GM12878 (cell line): ENCODE data around the gene AGPAT2. TPM values are rescaled to one million over a fixed set of nuclear protein-coding genes. Genes with fewer than 3 reads are reported as not detected.

Experiments used
- ATAC-seq: fragments of 200-7000 bp; cut with Tn5 transposase; 3 replicates; pipeline ENCODE4 v1.9.1; 2020; ENCODE audit warnings: mild to moderate bottlenecking, moderate library complexity
- BruUV-seq: library from RNA; stranded (reverse); fragments of 400-500 nt; replicated peaks from 2 replicates; lab custom pipeline; 2021; lab: Mats Ljungman, UMichigan
- CTCF ChIA-PET: fragments of 300-600 bp; sonication (Branson Sonifier 250); formaldehyde crosslinking; extraction: SDS; loops from one replicate; lab custom pipeline; 2021; ENCODE audit warnings: inconsistent platforms; lab: Yijun Ruan, JAX
- POLR2A ChIA-PET: fragments of 350-600 bp; formaldehyde crosslinking; extraction: SDS; loops from one replicate; lab custom pipeline; 2021; ENCODE audit warnings: inconsistent platforms; lab: Charles Lee
- RAD21 ChIA-PET: fragments of 300-600 bp; sonication (Branson Sonifier 250); formaldehyde crosslinking; loops from one replicate; lab custom pipeline; 2023; ENCODE audit warnings: antibody characterized with exemption; ENCODE audit not compliant: unreplicated experiment; lab: Charles Lee
- SMC1A ChIA-PET: fragments of 300-600 bp; sonication (Branson Sonifier 250); formaldehyde crosslinking; loops from one replicate; lab custom pipeline; 2023; ENCODE audit not compliant: unreplicated experiment, uncharacterized antibody; lab: Charles Lee
- DNase-seq: peaks from one replicate; pipeline ENCODE4 v3.0.0-alpha.2; 2011; ENCODE audit warnings: low read depth, low spot score
- FAIRE-seq: peaks from 3 replicates; lab custom pipeline; 2011; peaks lifted over from hg19 to GRCh38; lab: Jason Lieb, UNC
- H2AFZ ChIP-seq: 2 replicates; pipeline ENCODE4 v1.6.0; 2011; ENCODE audit warnings: low read depth, low read length, control low read depth; ENCODE audit not compliant: control insufficient read depth
- H3K27ac ChIP-seq: 2 replicates; pipeline ENCODE4 v1.5.1; 2011; ENCODE audit warnings: control low read depth; ENCODE audit not compliant: control insufficient read depth, insufficient read depth
- H3K27me3 ChIP-seq, 2 experiments: replicated peaks in 1 of 2; 2 replicates each; pipeline versions ENCODE4 v1.6.0 to v1.6.1; 2011; ENCODE audit warnings: low read length in 1 of 2; ENCODE audit not compliant: control insufficient read depth in 2 of 2, insufficient read depth in 2 of 2
- H3K36me3 ChIP-seq, 2 experiments: 2 replicates each; pipeline ENCODE4 v1.5.1; 2011; ENCODE audit warnings: low read length in 1 of 2; ENCODE audit not compliant: control insufficient read depth in 2 of 2, insufficient read depth in 2 of 2
- H3K4me1 ChIP-seq: 2 replicates; pipeline ENCODE4 v1.6.1; 2011; ENCODE audit warnings: mild to moderate bottlenecking, low read length, moderate library complexity, mixed read lengths; ENCODE audit not compliant: control insufficient read depth, insufficient read depth
- H3K4me2 ChIP-seq: 2 replicates; pipeline ENCODE4 v1.6.0; 2011; ENCODE audit warnings: control low read depth; ENCODE audit not compliant: control insufficient read depth, insufficient read depth
- H3K4me3 ChIP-seq: fragments of 200-600 bp; sonication (generic); 2 replicates; pipeline ENCODE4 v1.5.1; 2016
- H3K79me2 ChIP-seq: 2 replicates; pipeline ENCODE4 v1.6.0; 2011; ENCODE audit warnings: low read length; ENCODE audit not compliant: control insufficient read depth, insufficient read depth
- H3K9ac ChIP-seq: 2 replicates; pipeline ENCODE4 v1.8.0; 2011; ENCODE audit warnings: low read length, control low read depth, mixed read lengths; ENCODE audit not compliant: control insufficient read depth, insufficient read depth
- H3K9me3 ChIP-seq: replicated peaks from 3 replicates; pipeline ENCODE4 v1.5.1; 2011; ENCODE audit warnings: mild to moderate bottlenecking, low read length; ENCODE audit not compliant: control insufficient read depth, insufficient read depth
- H4K20me1 ChIP-seq: 2 replicates; pipeline ENCODE4 v1.6.0; 2011; ENCODE audit not compliant: control insufficient read depth, insufficient read depth
- ASH2L ChIP-seq: fragments of 300-600, 200-600 bp; sonication (generic); IDR thresholded peaks from 2 replicates; pipeline ENCODE4 v1.6.1; 2017; ENCODE audit warnings: low read depth, mild to moderate bottlenecking, borderline replicate concordance
- KAT2A ChIP-seq: conservative IDR thresholded peaks from 2 replicates; pipeline ENCODE4 v1.6.1; 2011; ENCODE audit warnings: low read depth, low read length; ENCODE audit not compliant: control insufficient read depth
- MEF2A ChIP-seq: IDR thresholded peaks from 2 replicates; pipeline ENCODE4 v1.6.1; 2011; ENCODE audit warnings: low read depth, mild to moderate bottlenecking, low read length, moderate library complexity; ENCODE audit not compliant: insufficient read depth
- PML ChIP-seq: IDR thresholded peaks from 2 replicates; pipeline ENCODE4 v1.6.1; 2012; ENCODE audit warnings: low read length, inconsistent platforms
- RB1 ChIP-seq: fragments of 450-650 bp; formaldehyde crosslinking; IDR thresholded peaks from 2 replicates; pipeline ENCODE4 v1.6.1; 2017; ENCODE audit warnings: mild to moderate bottlenecking, borderline replicate concordance
- SIX5 ChIP-seq: IDR thresholded peaks from 2 replicates; pipeline ENCODE4 v1.6.1; 2011; ENCODE audit warnings: mild to moderate bottlenecking, low read depth, low read length, moderate library complexity; ENCODE audit not compliant: severe bottlenecking
- YBX1 ChIP-seq: fragments of 450-650 bp; IDR thresholded peaks from 2 replicates; pipeline ENCODE4 v1.6.1; 2016; ENCODE audit warnings: antibody characterized with exemption
- ZNF24 ChIP-seq: fragments of 450-650 bp; IDR thresholded peaks from 2 replicates; pipeline ENCODE4 v1.6.1; 2017; ENCODE audit warnings: antibody characterized with exemption, mild to moderate bottlenecking
- ZNF384 ChIP-seq: IDR thresholded peaks from 2 replicates; pipeline ENCODE4 v1.6.1; 2012; ENCODE audit warnings: low read depth, mild to moderate bottlenecking, low read length, improper control_type of control experiment, borderline replicate concordance
- ZZZ3 ChIP-seq: IDR thresholded peaks from 2 replicates; pipeline ENCODE4 v1.6.1; 2011; ENCODE audit warnings: low read depth; ENCODE audit not compliant: control insufficient read depth, insufficient read length
- WGBS: methylation state at CpG from one replicate; pipeline ENCODE4 v1.1.6; 2016; ENCODE audit warnings: low lambda C conversion rate; ENCODE audit not compliant: insufficient replicate concordance, insufficient coverage; ENCODE audit errors: missing lambda C conversion rate; 5-methylcytosine and 5-hydroxymethylcytosine counted together
- in situ Hi-C: fragments of 300-500 bp; cut with MboI; formaldehyde crosslinking; loops from 9 replicates; pipeline ENCODE4 v1.14.3; 2018; ENCODE audit warnings: mixed read lengths
- intact Hi-C: fragments of 100-400 bp; cut with micrococcal nuclease; formaldehyde crosslinking; loops from one replicate; pipeline ENCODE4 v1.14.2; 2022; ENCODE audit not compliant: unreplicated experiment
- polyA plus RNA-seq, 11 experiments: library from polyadenylated mRNA; depleted of rRNA in 4 of 11; unstranded in 6 of 11; stranded (reverse) in 5 of 11; fragments of >200 nt; fragmentation: Nextera tagmentation in 4 of 11; fragmentation: Illumina TruSeq in 1 of 11; extraction: Ambion mirVana in 4 of 11; extraction: Trizol in 1 of 11; gene quantifications; 1 replicate in 1 of 11; 2 replicates in 10 of 11; pipeline versions ENCODE4 v1.2.1 to v1.2.3, GENCODE V29; 2011 to 2016; ENCODE audit warnings: inconsistent platforms in 2 of 11, missing spikeins in 2 of 11, low read depth in 1 of 11
- total RNA-seq, 4 experiments: library from RNA; depleted of rRNA in 3 of 4; stranded (reverse); fragments of >200 nt in 3 of 4; fragmentation: Illumina TruSeq in 1 of 4; extraction: Trizol in 1 of 4; gene quantifications; 2 replicates each; pipeline versions ENCODE4 v1.2.1 to v1.2.3, GENCODE V29; 2013 to 2021
- TF ChIP-seq, protein P1 (sequence below): fragments of 450-650 bp; IDR thresholded peaks from 2 replicates; pipeline ENCODE4 v1.6.1; 2017; ENCODE audit warnings: antibody characterized with exemption, mild to moderate bottlenecking, moderate library complexity
- TF ChIP-seq, protein P2 (sequence below): fragments of 450-650 bp; formaldehyde crosslinking; IDR thresholded peaks from 2 replicates; pipeline ENCODE4 v1.4.0; 2020; ENCODE audit warnings: mild to moderate bottlenecking, moderate library complexity

AGPAT2 gene
- total and polyA plus RNA-seq, 10 of the 15 experiments (the other 5 are each of a cell fraction or from before 2014, with no cell fraction given): 0.10 to 28.5 (median 18.2) TPM

DNA sequence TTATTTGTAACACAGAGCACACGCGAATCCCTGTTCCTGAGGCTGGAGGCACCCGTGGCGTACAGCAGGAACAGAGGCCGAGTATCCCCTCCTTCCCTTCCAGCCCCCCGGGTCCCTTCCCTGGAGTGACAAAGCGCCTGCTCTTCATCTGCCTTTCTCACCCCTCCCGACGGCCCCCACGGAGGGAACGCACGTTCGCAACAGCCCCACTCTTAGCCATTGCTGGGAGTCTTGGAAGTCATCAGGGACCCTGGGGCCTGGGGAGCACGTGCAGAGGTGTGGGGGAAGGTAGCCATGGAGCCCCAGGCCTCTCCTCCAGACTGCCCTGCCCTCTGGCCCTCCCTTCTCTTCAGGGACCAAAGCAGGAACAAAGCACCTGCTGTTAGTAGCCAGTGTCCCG lies 2.5 kb downstream of the AGPAT2 start:
- Histone ChIP-seq H3K4me3 (no peak overlapping the region), H3K9me3 (no peaks in the 10 kb centered on the region), H3K79me2 (peaks cover 7% of the 10 kb centered on the region), H3K9ac (no peak overlapping the region), H3K27me3 (no peaks in the 10 kb centered on the region), H3K4me2 (no peak overlapping the region), H3K36me3 (no peaks in the 10 kb centered on the region), H4K20me1 (no peaks in the 10 kb centered on the region; the same call in none of the 2 replicates), H2AFZ (no peak overlapping the region), H3K27ac (no peak overlapping the region), H3K4me1 (peaks cover 16% of the 10 kb centered on the region)
- no TSS peak for BruUV-seq
- no peak for ATAC-seq
- TF ChIP-seq RB1 (no peak), KAT2A (no peak), ZZZ3 (no peak), MEF2A (no peak), ASH2L (no peak), YBX1 (no peak), ZNF384 (no peak), PML (no peak), SIX5 (no peak), ZNF24 (no peak)
- TF ChIP-seq, protein P1, sequence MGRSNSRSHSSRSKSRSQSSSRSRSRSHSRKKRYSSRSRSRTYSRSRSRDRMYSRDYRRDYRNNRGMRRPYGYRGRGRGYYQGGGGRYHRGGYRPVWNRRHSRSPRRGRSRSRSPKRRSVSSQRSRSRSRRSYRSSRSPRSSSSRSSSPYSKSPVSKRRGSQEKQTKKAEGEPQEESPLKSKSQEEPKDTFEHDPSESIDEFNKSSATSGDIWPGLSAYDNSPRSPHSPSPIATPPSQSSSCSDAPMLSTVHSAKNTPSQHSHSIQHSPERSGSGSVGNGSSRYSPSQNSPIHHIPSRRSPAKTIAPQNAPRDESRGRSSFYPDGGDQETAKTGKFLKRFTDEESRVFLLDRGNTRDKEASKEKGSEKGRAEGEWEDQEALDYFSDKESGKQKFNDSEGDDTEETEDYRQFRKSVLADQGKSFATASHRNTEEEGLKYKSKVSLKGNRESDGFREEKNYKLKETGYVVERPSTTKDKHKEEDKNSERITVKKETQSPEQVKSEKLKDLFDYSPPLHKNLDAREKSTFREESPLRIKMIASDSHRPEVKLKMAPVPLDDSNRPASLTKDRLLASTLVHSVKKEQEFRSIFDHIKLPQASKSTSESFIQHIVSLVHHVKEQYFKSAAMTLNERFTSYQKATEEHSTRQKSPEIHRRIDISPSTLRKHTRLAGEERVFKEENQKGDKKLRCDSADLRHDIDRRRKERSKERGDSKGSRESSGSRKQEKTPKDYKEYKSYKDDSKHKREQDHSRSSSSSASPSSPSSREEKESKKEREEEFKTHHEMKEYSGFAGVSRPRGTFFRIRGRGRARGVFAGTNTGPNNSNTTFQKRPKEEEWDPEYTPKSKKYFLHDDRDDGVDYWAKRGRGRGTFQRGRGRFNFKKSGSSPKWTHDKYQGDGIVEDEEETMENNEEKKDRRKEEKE: no peak
- TF ChIP-seq, protein P2, sequence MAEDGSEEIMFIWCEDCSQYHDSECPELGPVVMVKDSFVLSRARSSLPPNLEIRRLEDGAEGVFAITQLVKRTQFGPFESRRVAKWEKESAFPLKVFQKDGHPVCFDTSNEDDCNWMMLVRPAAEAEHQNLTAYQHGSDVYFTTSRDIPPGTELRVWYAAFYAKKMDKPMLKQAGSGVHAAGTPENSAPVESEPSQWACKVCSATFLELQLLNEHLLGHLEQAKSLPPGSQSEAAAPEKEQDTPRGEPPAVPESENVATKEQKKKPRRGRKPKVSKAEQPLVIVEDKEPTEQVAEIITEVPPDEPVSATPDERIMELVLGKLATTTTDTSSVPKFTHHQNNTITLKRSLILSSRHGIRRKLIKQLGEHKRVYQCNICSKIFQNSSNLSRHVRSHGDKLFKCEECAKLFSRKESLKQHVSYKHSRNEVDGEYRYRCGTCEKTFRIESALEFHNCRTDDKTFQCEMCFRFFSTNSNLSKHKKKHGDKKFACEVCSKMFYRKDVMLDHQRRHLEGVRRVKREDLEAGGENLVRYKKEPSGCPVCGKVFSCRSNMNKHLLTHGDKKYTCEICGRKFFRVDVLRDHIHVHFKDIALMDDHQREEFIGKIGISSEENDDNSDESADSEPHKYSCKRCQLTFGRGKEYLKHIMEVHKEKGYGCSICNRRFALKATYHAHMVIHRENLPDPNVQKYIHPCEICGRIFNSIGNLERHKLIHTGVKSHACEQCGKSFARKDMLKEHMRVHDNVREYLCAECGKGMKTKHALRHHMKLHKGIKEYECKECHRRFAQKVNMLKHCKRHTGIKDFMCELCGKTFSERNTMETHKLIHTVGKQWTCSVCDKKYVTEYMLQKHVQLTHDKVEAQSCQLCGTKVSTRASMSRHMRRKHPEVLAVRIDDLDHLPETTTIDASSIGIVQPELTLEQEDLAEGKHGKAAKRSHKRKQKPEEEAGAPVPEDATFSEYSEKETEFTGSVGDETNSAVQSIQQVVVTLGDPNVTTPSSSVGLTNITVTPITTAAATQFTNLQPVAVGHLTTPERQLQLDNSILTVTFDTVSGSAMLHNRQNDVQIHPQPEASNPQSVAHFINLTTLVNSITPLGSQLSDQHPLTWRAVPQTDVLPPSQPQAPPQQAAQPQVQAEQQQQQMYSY (CRISPR knock-in tag): no peak
- no peak for FAIRE-seq
- ChIA-PET POLR2A (no interaction called here), SMC1A (no interaction called here), RAD21 (no interaction called here), CTCF (interaction anchor here (3.0 kb wide), 1 partner anchor 13 kb away, joined by 13 read pairs; no protein-coding TSS in a partner anchor)
- DNase-seq: no peak
- intact Hi-C loops: loop anchor here (5.0 kb wide), 1 partner anchor 197 kb away; no protein-coding TSS in a partner anchor
- 86% methylated on average over 15 of the region's 15 CpGs for WGBS
- in situ Hi-C loops: no loop called here
